Measurements from ENCODE around the gene CABS1. TPM values are rescaled to one million over a fixed set of nuclear protein-coding genes. Genes with fewer than 3 reads are reported as not detected.

Gene CABS1
- total RNA-seq, 1 donor: not detected

GRCh38 chr4:70359115-70359661, 24.4 kb downstream of the CABS1 start:
- H2AFZ ChIP-seq (ENCODE audit: low read length): no peak overlapping the region
- no peaks in the 10 kb centered on the region for H3K27me3 ChIP-seq (ENCODE audit: insufficient read depth, low read length)
- no peaks in the 10 kb centered on the region for H3K79me2 ChIP-seq (ENCODE audit: insufficient read depth, low read length)
- H3K4me3 ChIP-seq (ENCODE audit: insufficient read depth, low read length): no peak overlapping the region
- H4K20me1 ChIP-seq (ENCODE audit: insufficient read depth, low read length): no peaks in the 10 kb centered on the region
- TF ChIP-seq CTCF (IDR thresholded peaks at IDR 0.05; ENCODE audit: extremely low read depth, low read depth, low read length): no peak
- H3K27ac ChIP-seq (ENCODE audit: low read depth, low read length): no peak overlapping the region
- no peak for DNase-seq (ENCODE audit: insufficient read length, low spot score, missing footprints)
- no peaks in the 10 kb centered on the region for H3K9me3 ChIP-seq (ENCODE audit: low read depth, low read length)
- no peak overlapping the region for H3K4me2 ChIP-seq (ENCODE audit: insufficient read depth, low read length)
- H3K36me3 ChIP-seq (ENCODE audit: insufficient read depth, low read length): no peaks in the 10 kb centered on the region
- H3K4me1 ChIP-seq (ENCODE audit: insufficient read depth, low read length): no peaks in the 10 kb centered on the region

- Histone ChIP-seq H3K4me3 (ENCODE audit: insufficient read depth, low read length) (no peak within 1 kb of the TSS), H3K9me3 (ENCODE audit: low read depth, low read length) (no peaks in the 10 kb centered on the region), H3K27me3 (ENCODE audit: insufficient read depth, low read length) (no peaks in the 10 kb centered on the region), H2AFZ (ENCODE audit: low read length) (no peak within 1 kb of the TSS), H3K79me2 (ENCODE audit: insufficient read depth, low read length) (no peaks in the 10 kb centered on the region), H3K36me3 (ENCODE audit: insufficient read depth, low read length) (no peaks in the 10 kb centered on the region), H3K4me2 (ENCODE audit: insufficient read depth, low read length) (no peak within 1 kb of the TSS), H4K20me1 (ENCODE audit: insufficient read depth, low read length) (no peaks in the 10 kb centered on the region), H3K4me1 (ENCODE audit: insufficient read depth, low read length) (no peaks in the 10 kb centered on the region), H3K27ac (ENCODE audit: low read depth, low read length) (no peak within 1 kb of the TSS)
- DNase-seq (ENCODE audit: insufficient read length, low spot score, missing footprints): no peak
- no peak for TF ChIP-seq CTCF (IDR thresholded peaks at IDR 0.05; ENCODE audit: extremely low read depth, low read depth, low read length)
Measured at GRCh38 chr4:70360460-70360859, 25.7 kb downstream of the CABS1 start, which contains the start of gene SMR3A. Gene SMR3A (plus strand): TSS chr4:70360760. CDS start chr4:70362116, 1,356 bp downstream.

GRCh38 chr4:70364002-70364401, 29.2 kb downstream of the CABS1 start:
- Histone ChIP-seq H3K79me2 (ENCODE audit: insufficient read depth, low read length) (no peaks in the 10 kb centered on the region), H3K4me3 (ENCODE audit: insufficient read depth, low read length) (no peak overlapping the region), H4K20me1 (ENCODE audit: insufficient read depth, low read length) (no peaks in the 10 kb centered on the region), H3K36me3 (ENCODE audit: insufficient read depth, low read length) (no peaks in the 10 kb centered on the region), H3K27me3 (ENCODE audit: insufficient read depth, low read length) (no peaks in the 10 kb centered on the region), H3K27ac (ENCODE audit: low read depth, low read length) (no peak overlapping the region), H3K4me1 (ENCODE audit: insufficient read depth, low read length) (no peaks in the 10 kb centered on the region), H3K4me2 (ENCODE audit: insufficient read depth, low read length) (no peak overlapping the region), H3K9me3 (ENCODE audit: low read depth, low read length) (no peaks in the 10 kb centered on the region), H2AFZ (ENCODE audit: low read length) (no peak overlapping the region)
- no peak for TF ChIP-seq CTCF (IDR thresholded peaks at IDR 0.05; ENCODE audit: extremely low read depth, low read depth, low read length)
- DNase-seq (ENCODE audit: insufficient read length, low spot score, missing footprints): no peak

GRCh38 chr4:70365479-70365878, 30.7 kb downstream of the CABS1 start:
- Histone ChIP-seq H3K79me2 (ENCODE audit: insufficient read depth, low read length) (no peaks in the 10 kb centered on the region), H3K27me3 (ENCODE audit: insufficient read depth, low read length) (no peaks in the 10 kb centered on the region), H3K4me1 (ENCODE audit: insufficient read depth, low read length) (no peaks in the 10 kb centered on the region)

More at GRCh38 chr4:70365479-70365878, 30.7 kb downstream of the CABS1 start:
- Histone ChIP-seq H3K4me3 (ENCODE audit: insufficient read depth, low read length) (no peak overlapping the region), H3K27ac (ENCODE audit: low read depth, low read length) (no peak overlapping the region), H4K20me1 (ENCODE audit: insufficient read depth, low read length) (no peaks in the 10 kb centered on the region), H3K36me3 (ENCODE audit: insufficient read depth, low read length) (no peaks in the 10 kb centered on the region), H2AFZ (ENCODE audit: low read length) (no peak overlapping the region), H3K9me3 (ENCODE audit: low read depth, low read length) (no peaks in the 10 kb centered on the region), H3K4me2 (ENCODE audit: insufficient read depth, low read length) (no peak overlapping the region)
- no peak for TF ChIP-seq CTCF (IDR thresholded peaks at IDR 0.05; ENCODE audit: extremely low read depth, low read depth, low read length)
- DNase-seq (ENCODE audit: insufficient read length, low spot score, missing footprints): no peak
